Lower leg skin (tissue), 4 donors: ENCODE results near the gene SPTLC2. TPM values are rescaled to one million over a fixed set of nuclear protein-coding genes. Genes with fewer than 3 reads are reported as not detected.

Experiments used
- DNase-seq, 2 donors: peaks; one replicate each; pipeline ENCODE4 v3.0.0-alpha.2; 2019; ENCODE audit warnings: low spot score in 2 of 2
- H3K4me3 ChIP-seq: fragments of 200-600 bp; sonication (generic); 2 replicates; pipeline ENCODE4 v1.5.1; 2017; ENCODE audit warnings: mild to moderate bottlenecking, low read depth; ENCODE audit not compliant: poor library complexity, severe bottlenecking
- CTCF ChIP-seq, 3 donors: fragments of 450-650 bp; IDR thresholded peaks; one replicate each; pipeline ENCODE4 v1.5.1; 2016; ENCODE audit warnings: antibody characterized with exemption in 3 of 3, mild to moderate bottlenecking in 3 of 3, moderate library complexity in 2 of 3
- POLR2A ChIP-seq, 2 donors: fragments of 450-650 bp; IDR thresholded peaks; one replicate each; pipeline ENCODE4 v1.6.1; 2016 to 2017; ENCODE audit warnings: antibody characterized with exemption in 2 of 2, mild to moderate bottlenecking in 1 of 2, moderate library complexity in 1 of 2
- WGBS, 2 donors: methylation state at CpG; one replicate each; pipeline ENCODE4 v1.1.5; 2018; 5-methylcytosine and 5-hydroxymethylcytosine counted together
- intact Hi-C: fragments of 100-400 bp; cut with DNase I; formaldehyde crosslinking; loops from one replicate; pipeline ENCODE4 v1.15.0; 2023; ENCODE audit warnings: low total_unique reads
- total RNA-seq, 4 donors: library from RNA; depleted of rRNA; stranded (reverse); fragments of >200 nt; gene quantifications; one replicate each; pipeline ENCODE4 v1.1.0, GENCODE V29; 2016

Gene SPTLC2
- total RNA-seq, 4 donors from 2014 or later = 18.4 to 31.8 (median 22.1) TPM

GRCh38 chr14:77582511-77582910, 33.9 kb downstream of the SPTLC2 start:
- TF ChIP-seq POLR2A (IDR thresholded peaks at IDR 0.05) (no peak), CTCF (IDR thresholded peaks at IDR 0.05) (no peak)
- 76 to 88% methylated on average over 3 of the region's 3 CpGs for WGBS, 2 donors
- H3K4me3 ChIP-seq = no peak overlapping the region
- DNase-seq = no peak
- intact Hi-C loops = no loop called here

GRCh38 chr14:77580964-77581505, 35.4 kb downstream of the SPTLC2 start:
- no peak overlapping the region for H3K4me3 ChIP-seq
- TF ChIP-seq POLR2A (IDR thresholded peaks at IDR 0.05) (no peak), CTCF (IDR thresholded peaks at IDR 0.05) (no peak)
- DNase-seq = no peak
- intact Hi-C loops = no loop called here
- 22 to 34% methylated on average over 4 of the region's 4 CpGs for WGBS, 2 donors

GRCh38 chr14:77580477-77580876, 36.0 kb downstream of the SPTLC2 start:
- DNase-seq = no peak
- intact Hi-C loops = no loop called here
- H3K4me3 ChIP-seq = no peak overlapping the region
- TF ChIP-seq CTCF (IDR thresholded peaks at IDR 0.05) (no peak), POLR2A (IDR thresholded peaks at IDR 0.05) (no peak)
- WGBS, 2 donors = 91% methylated on average over 4 of the region's 4 CpGs

- 57 to 62% methylated on average over 1 of the region's 1 CpG for WGBS, 2 donors
- TF ChIP-seq POLR2A (IDR thresholded peaks at IDR 0.05) (no peak), CTCF (IDR thresholded peaks at IDR 0.05) (no peak)
- intact Hi-C loops = no loop called here
- no peak for DNase-seq
- H3K4me3 ChIP-seq = no peak overlapping the region
Observed at GRCh38 chr14:77579780-77580179, 36.7 kb downstream of the SPTLC2 start.

DNA sequence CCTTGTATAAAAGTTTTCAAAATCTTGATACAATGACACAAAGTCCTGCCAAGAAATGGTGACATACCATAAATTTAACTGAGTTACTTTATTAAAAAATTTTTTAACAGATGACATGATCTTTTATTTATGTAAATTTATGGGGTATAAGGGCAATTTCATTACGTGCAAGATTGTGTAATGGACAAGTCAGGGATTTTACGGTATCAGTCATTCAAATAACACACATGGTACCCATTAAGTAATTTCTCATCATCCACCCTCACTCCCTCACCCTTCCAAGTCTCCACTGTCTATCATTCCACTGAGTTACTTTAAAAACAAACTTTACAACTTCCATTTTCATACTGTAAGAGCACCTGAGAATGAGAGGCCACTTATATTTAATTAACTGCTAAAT, 37.4 kb downstream of the SPTLC2 start:
- no peak overlapping the region for H3K4me3 ChIP-seq
- TF ChIP-seq POLR2A (IDR thresholded peaks at IDR 0.05) (no peak), CTCF (IDR thresholded peaks at IDR 0.05) (no peak)
- WGBS, 2 donors = 49 to 56% methylated on average over 2 of the region's 2 CpGs
- intact Hi-C loops = no loop called here
- no peak for DNase-seq

- intact Hi-C loops = no loop called here
- 68 to 69% methylated on average over 4 of the region's 4 CpGs for WGBS, 2 donors
- TF ChIP-seq CTCF (IDR thresholded peaks at IDR 0.05) (no peak), POLR2A (IDR thresholded peaks at IDR 0.05) (no peak)
- H3K4me3 ChIP-seq = no peak overlapping the region
- no peak for DNase-seq
Observed at GRCh38 chr14:77574446-77575115, 41.9 kb downstream of the SPTLC2 start.
